GM19239 (cell line): Measurements from ENCODE around the gene CCRL2.
"Not testable (repeated sequence)": the region's sequence is repeated elsewhere in the genome, so short reads cannot be mapped to it uniquely, and the experiment has no call there.

ENCODE experiments used
- DNase-seq: peaks from one replicate; pipeline ENCODE4 v3.0.0; 2011; ENCODE audit warnings: low spot score; ENCODE audit not compliant: insufficient read length
- FAIRE-seq: peaks from 2 replicates; lab custom pipeline; 2011; peaks lifted over from hg19 to GRCh38; lab: Jason Lieb, UNC

CCRL2 gene

GRCh38 chr3:46400846-46401245 is 6.2 kb upstream of the CCRL2 start:
- no peak for FAIRE-seq
- DNase-seq, result no peak

- FAIRE-seq (no peak), DNase-seq (no peak)
Observed at GRCh38 chr3:46401579-46401978, 5.5 kb upstream of the CCRL2 start.

- not testable (repeated sequence) for DNase-seq, FAIRE-seq
Observed at GRCh38 chr3:46402902-46403301, 4.2 kb upstream of the CCRL2 start.

- FAIRE-seq (no peak), DNase-seq (no peak)
Observed at GRCh38 chr3:46405301-46406019, 1.6 kb upstream of the CCRL2 start.

- FAIRE-seq (no peak), DNase-seq (no peak)
Observed at GRCh38 chr3:46406443-46406787, 644 bp upstream of the CCRL2 start.

GRCh38 chr3:46407970-46408369 is 911 bp downstream of the CCRL2 start:
- DNase-seq (no peak), FAIRE-seq (no peak)

GRCh38 chr3:46408853-46409252 is 1.8 kb downstream of the CCRL2 start:
- FAIRE-seq, result no peak

GRCh38 chr3:46409739-46410489 is 2.9 kb downstream of the CCRL2 start:
- FAIRE-seq, result no peak
- no peak for DNase-seq

More at GRCh38 chr3:46408853-46409252, 1.8 kb downstream of the CCRL2 start:
- DNase-seq, result no peak

GRCh38 chr3:46410669-46411068 is 3.6 kb downstream of the CCRL2 start:
- DNase-seq (no peak), FAIRE-seq (no peak)

GRCh38 chr3:46411271-46411670 is 4.2 kb downstream of the CCRL2 start:
- FAIRE-seq, result no peak
- no peak for DNase-seq

GRCh38 chr3:46412786-46413298 is 5.8 kb downstream of the CCRL2 start:
- FAIRE-seq, result no peak

GRCh38 chr3:46413951-46414350 is 6.9 kb downstream of the CCRL2 start:
- FAIRE-seq (no peak), DNase-seq (no peak)

More at GRCh38 chr3:46412786-46413298, 5.8 kb downstream of the CCRL2 start:
- no peak for DNase-seq

- no peak for FAIRE-seq
- no peak for DNase-seq
Observed at GRCh38 chr3:46414739-46415138, 7.7 kb downstream of the CCRL2 start.

- DNase-seq (no peak), FAIRE-seq (no peak)
Observed at GRCh38 chr3:46416125-46416810, 9.2 kb downstream of the CCRL2 start.

GRCh38 chr3:46416811-46417510 is 9.9 kb downstream of the CCRL2 start:
- FAIRE-seq (no peak), DNase-seq (no peak)

GRCh38 chr3:46417841-46418611 is 11.0 kb downstream of the CCRL2 start:
- DNase-seq (no peak), FAIRE-seq (no peak)

- FAIRE-seq (no peak), DNase-seq (no peak)
Observed at GRCh38 chr3:46419816-46420215, 12.8 kb downstream of the CCRL2 start.

- FAIRE-seq (no peak), DNase-seq (no peak)
Observed at GRCh38 chr3:46420931-46421330, 13.9 kb downstream of the CCRL2 start.

- DNase-seq (no peak), FAIRE-seq (no peak)
Observed at GRCh38 chr3:46422617-46423016, 15.6 kb downstream of the CCRL2 start.

GRCh38 chr3:46423588-46423987 is 16.5 kb downstream of the CCRL2 start:
- FAIRE-seq (no peak), DNase-seq (no peak)
